Mammary epithelial cell (primary cell): Measurements from ENCODE around the gene TMOD1.

Source experiments
- EZH2 ChIP-seq: IDR thresholded peaks from 2 replicates; pipeline ENCODE4 v1.6.1; 2012; ENCODE audit warnings: low read length, inconsistent platforms, borderline replicate concordance
- TF ChIP-seq, protein P1 (sequence below), 2 donors: IDR thresholded peaks in 1 of 2; conservative IDR thresholded peaks in 1 of 2; 2 replicates each; pipeline ENCODE4 v1.5.1; 2011 to 2012; ENCODE audit warnings: inconsistent platforms in 2 of 2, low read length in 2 of 2, mild to moderate bottlenecking in 2 of 2, control low read depth in 1 of 2, low read depth in 1 of 2; ENCODE audit not compliant: insufficient read depth in 1 of 2; ENCODE audit errors: extremely low read depth in 1 of 2

DNA sequence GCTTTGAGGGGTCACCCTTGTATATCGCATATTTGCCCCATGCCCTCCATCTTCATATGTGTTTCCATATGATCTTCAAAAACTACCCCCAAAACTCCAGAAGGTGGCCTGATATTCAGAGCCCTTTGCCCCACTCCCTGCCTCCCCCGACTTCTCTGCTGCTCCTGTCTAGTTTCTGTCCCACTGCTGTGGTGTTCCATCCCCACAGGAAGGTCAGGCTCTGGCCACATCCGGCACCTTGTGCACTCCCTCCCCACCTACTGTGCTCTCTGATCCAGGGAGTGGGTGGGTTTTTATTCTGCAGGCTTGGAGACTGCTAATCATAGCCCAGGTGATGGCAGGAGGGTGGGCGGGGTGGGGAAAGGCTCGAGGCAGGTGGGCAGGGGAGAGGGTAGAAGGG, 52.4 kb downstream of the TMOD1 start:
- TF ChIP-seq, protein P1, sequence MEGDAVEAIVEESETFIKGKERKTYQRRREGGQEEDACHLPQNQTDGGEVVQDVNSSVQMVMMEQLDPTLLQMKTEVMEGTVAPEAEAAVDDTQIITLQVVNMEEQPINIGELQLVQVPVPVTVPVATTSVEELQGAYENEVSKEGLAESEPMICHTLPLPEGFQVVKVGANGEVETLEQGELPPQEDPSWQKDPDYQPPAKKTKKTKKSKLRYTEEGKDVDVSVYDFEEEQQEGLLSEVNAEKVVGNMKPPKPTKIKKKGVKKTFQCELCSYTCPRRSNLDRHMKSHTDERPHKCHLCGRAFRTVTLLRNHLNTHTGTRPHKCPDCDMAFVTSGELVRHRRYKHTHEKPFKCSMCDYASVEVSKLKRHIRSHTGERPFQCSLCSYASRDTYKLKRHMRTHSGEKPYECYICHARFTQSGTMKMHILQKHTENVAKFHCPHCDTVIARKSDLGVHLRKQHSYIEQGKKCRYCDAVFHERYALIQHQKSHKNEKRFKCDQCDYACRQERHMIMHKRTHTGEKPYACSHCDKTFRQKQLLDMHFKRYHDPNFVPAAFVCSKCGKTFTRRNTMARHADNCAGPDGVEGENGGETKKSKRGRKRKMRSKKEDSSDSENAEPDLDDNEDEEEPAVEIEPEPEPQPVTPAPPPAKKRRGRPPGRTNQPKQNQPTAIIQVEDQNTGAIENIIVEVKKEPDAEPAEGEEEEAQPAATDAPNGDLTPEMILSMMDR (conservative IDR thresholded peaks at IDR 0.05 in 1 of 2, IDR thresholded peaks at IDR 0.05 in 1 of 2; ENCODE audit: extremely low read depth in 1 of 2, insufficient read depth in 1 of 2, low read depth in 1 of 2, low read length in 2 of 2), result no peak
- no peak for TF ChIP-seq EZH2
